Endothelial cell of umbilical vein (primary cell): ENCODE data around the gene PDSS1. TPM values are rescaled to one million over a fixed set of nuclear protein-coding genes. Genes with fewer than 3 reads are reported as not detected.

ENCODE experiments used
- BruUV-seq: library from RNA; stranded (reverse); fragments of 400-500 nt; replicated peaks from 2 replicates; lab custom pipeline; 2021; lab: Mats Ljungman, UMichigan
- CTCF ChIA-PET: fragments of 300-600, 350-600 bp; sonication (Branson Sonifier 250); formaldehyde crosslinking; loops from one replicate; lab custom pipeline; 2021; ENCODE audit warnings: antibody characterized with exemption, inconsistent platforms; lab: Charles Lee
- POLR2A ChIA-PET: fragments of 300-600, 350-600 bp; sonication (Branson Sonifier 250); formaldehyde crosslinking; loops from one replicate; lab custom pipeline; 2021; ENCODE audit warnings: antibody characterized with exemption, inconsistent platforms; lab: Charles Lee
- DNase-seq: peaks from one replicate; pipeline ENCODE4 v3.0.0-alpha.2; 2011; ENCODE audit warnings: low read depth, low spot score
- FAIRE-seq: peaks from 2 replicates; lab custom pipeline; 2011; peaks lifted over from hg19 to GRCh38; lab: Jason Lieb, UNC
- H2AFZ ChIP-seq: 2 replicates; pipeline ENCODE4 v1.6.0; 2012; ENCODE audit warnings: low read depth, low read length, control low read depth, inconsistent platforms
- H3K27ac ChIP-seq: 2 replicates; pipeline ENCODE4 v1.5.1; 2011; ENCODE audit warnings: low read depth, mild to moderate bottlenecking, control low read depth, low read length, moderate library complexity; ENCODE audit not compliant: insufficient read depth
- H3K27me3 ChIP-seq, 2 experiments: 2 replicates each; pipeline versions ENCODE4 v1.6.0 to v1.6.1; 2011; ENCODE audit warnings: low read length in 2 of 2, mixed read lengths in 1 of 2; ENCODE audit not compliant: control insufficient read depth in 2 of 2, insufficient read depth in 2 of 2
- H3K36me3 ChIP-seq, 2 experiments: 2 replicates in 1 of 2; 3 replicates in 1 of 2; pipeline ENCODE4 v1.5.1; 2011; ENCODE audit warnings: low read length in 2 of 2, mild to moderate bottlenecking in 1 of 2, moderate library complexity in 1 of 2; ENCODE audit not compliant: control insufficient read depth in 2 of 2, insufficient read depth in 2 of 2; ENCODE audit errors: extremely low read depth in 1 of 2
- H3K4me1 ChIP-seq: 3 replicates; pipeline ENCODE4 v1.5.1; 2011; ENCODE audit warnings: mild to moderate bottlenecking, low read length; ENCODE audit not compliant: control insufficient read depth, insufficient read depth; ENCODE audit errors: extremely low read depth
- H3K4me2 ChIP-seq: 2 replicates; pipeline ENCODE4 v1.6.1; 2011; ENCODE audit warnings: low read length, control low read depth, mixed read lengths; ENCODE audit not compliant: insufficient read depth
- H3K4me3 ChIP-seq, 3 experiments: fragments of 200-600 bp in 1 of 3; sonication (generic), shearing (Covaris generic) in 1 of 3; replicated peaks in 1 of 3; 2 replicates each; pipeline ENCODE4 v1.5.1; 2011 to 2016; ENCODE audit warnings: control low read depth in 3 of 3, low read length in 3 of 3, mild to moderate bottlenecking in 2 of 3, inconsistent platforms in 1 of 3, low read depth in 1 of 3, moderate library complexity in 1 of 3; ENCODE audit not compliant: insufficient read depth in 1 of 3
- H3K79me2 ChIP-seq: 2 replicates; pipeline ENCODE4 v1.6.0; 2012; ENCODE audit warnings: low read length, inconsistent platforms; ENCODE audit not compliant: control insufficient read depth, insufficient read depth
- H3K9ac ChIP-seq: replicated peaks from 2 replicates; pipeline ENCODE3; 2011; ENCODE audit warnings: low read length, control low read depth; ENCODE audit not compliant: insufficient read depth; ENCODE audit errors: extremely low read depth
- H3K9me1 ChIP-seq: replicated peaks from 3 replicates; pipeline ENCODE4 v1.6.0; 2011; ENCODE audit warnings: mild to moderate bottlenecking, low read length; ENCODE audit not compliant: control insufficient read depth, insufficient read depth; ENCODE audit errors: extremely low read depth
- H3K9me3 ChIP-seq: replicated peaks from 2 replicates; pipeline ENCODE4 v1.5.1; 2012; ENCODE audit warnings: low read length, inconsistent platforms; ENCODE audit not compliant: control insufficient read depth, insufficient read depth
- H4K20me1 ChIP-seq: replicated peaks from 2 replicates; pipeline ENCODE3; 2011; ENCODE audit warnings: mild to moderate bottlenecking, low read length; ENCODE audit not compliant: control insufficient read depth, insufficient read depth; ENCODE audit errors: extremely low read depth
- CTCF ChIP-seq, 2 donors: IDR thresholded peaks; 1 replicate in 1 of 2; 2 replicates in 1 of 2; pipeline ENCODE4 v1.5.1; 2011; ENCODE audit warnings: low read length in 2 of 2, mild to moderate bottlenecking in 2 of 2, moderate library complexity in 2 of 2, control low read depth in 1 of 2, inconsistent platforms in 1 of 2, low read depth in 1 of 2; ENCODE audit not compliant: insufficient read depth in 1 of 2; ENCODE audit errors: extremely low read depth in 1 of 2
- EZH2 ChIP-seq: IDR thresholded peaks from 2 replicates; pipeline ENCODE4 v1.6.1; 2012; ENCODE audit warnings: borderline replicate concordance, low read depth, mild to moderate bottlenecking, moderate library complexity, low read length, inconsistent platforms; ENCODE audit not compliant: severe bottlenecking
- FOS ChIP-seq: IDR thresholded peaks from 2 replicates; pipeline ENCODE4 v1.6.1; 2011; ENCODE audit warnings: mild to moderate bottlenecking, low read length, moderate library complexity, borderline replicate concordance; ENCODE audit not compliant: insufficient read depth
- GATA2 ChIP-seq: IDR thresholded peaks from 2 replicates; pipeline ENCODE4 v1.7.0; 2011; ENCODE audit warnings: low read depth, mild to moderate bottlenecking, moderate library complexity, mixed read lengths, low read length; ENCODE audit not compliant: insufficient read length, insufficient read depth
- JUN ChIP-seq: IDR thresholded peaks from 2 replicates; pipeline ENCODE4 v1.6.1; 2011; ENCODE audit warnings: borderline replicate concordance, low read depth; ENCODE audit not compliant: insufficient read length, insufficient read depth
- MYC ChIP-seq: IDR thresholded peaks from one replicate; pipeline ENCODE4 v1.6.1; 2011; ENCODE audit warnings: mild to moderate bottlenecking, low read depth, low read length
- POLR2A ChIP-seq: IDR thresholded peaks from 2 replicates; pipeline ENCODE4 v1.6.1; 2012; ENCODE audit warnings: low read depth, mild to moderate bottlenecking, control low read depth, low read length
- POLR2AphosphoS5 ChIP-seq: IDR thresholded peaks from 2 replicates; pipeline ENCODE4 v1.6.1; 2012; ENCODE audit warnings: low read depth, mild to moderate bottlenecking, control low read depth, low read length, moderate library complexity; ENCODE audit not compliant: insufficient read depth
- dilution Hi-C: fragments of 300-500 bp; cut with MboI; formaldehyde crosslinking; loops from one replicate; pipeline ENCODE4 v1.15.0; 2019; ENCODE audit warnings: low sequenced_read_pairs; ENCODE audit not compliant: extremely low pct_ligation_motif_present
- intact Hi-C: fragments of 100-400 bp; cut with micrococcal nuclease; formaldehyde crosslinking; loops from one replicate; pipeline ENCODE4 v1.10.0; 2022
- polyA plus RNA-seq, 4 experiments: library from polyadenylated mRNA; depleted of rRNA in 3 of 4; stranded (reverse) in 3 of 4; unstranded in 1 of 4; fragments of >200 nt; gene quantifications; 2 replicates each; pipeline versions ENCODE4 v1.2.1 to v1.2.3, GENCODE V29; 2011 to 2012; ENCODE audit warnings: missing spikeins in 1 of 4
- total RNA-seq: library from RNA; stranded (reverse); gene quantifications from 2 replicates; pipeline ENCODE4 v1.2.3, GENCODE V29; 2021
- TF ChIP-seq, protein P1 (sequence below): IDR thresholded peaks from 2 replicates; pipeline ENCODE4 v1.6.1; 2011; ENCODE audit not compliant: insufficient read depth, insufficient read length

The PDSS1 gene
- total and polyA plus RNA-seq, 2 donors (not counting 3 experiments of a cell fraction or from before 2014, with no cell fraction given), result 9.1 to 11.3 TPM

DNA sequence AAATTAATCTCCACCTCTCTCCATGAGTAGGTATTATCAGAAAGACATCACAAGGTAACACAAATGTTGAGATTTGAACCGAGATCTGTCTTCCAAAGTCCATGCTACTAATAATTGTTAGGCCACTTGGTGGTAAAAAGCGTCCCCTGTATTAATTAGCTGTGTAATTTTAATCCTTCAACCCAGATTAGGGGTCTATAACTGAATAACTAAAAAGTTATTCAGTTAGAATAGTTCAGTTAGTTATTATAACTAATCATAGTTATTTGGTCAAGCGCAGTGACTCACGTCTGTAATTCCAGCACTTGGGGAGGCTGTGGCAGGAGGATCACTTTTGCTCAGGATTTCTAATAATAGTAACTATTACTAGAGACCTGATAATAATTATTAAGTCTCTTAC, 5.6 kb downstream of the PDSS1 start:
- dilution Hi-C loops (no loop called here), intact Hi-C loops (no loop called here)
- no peak for DNase-seq
- Histone ChIP-seq H3K9ac (no peak overlapping the region), H4K20me1 (no peaks in the 10 kb centered on the region), H3K9me1 (no peaks in the 10 kb centered on the region), H3K36me3 (peaks cover 0 to 3% of the 10 kb centered on the region in 2 experiments), H3K79me2 (peaks cover 49% of the 10 kb centered on the region), H3K27ac (no peak overlapping the region), H3K9me3 (no peaks in the 10 kb centered on the region), H3K4me3 (no peak overlapping the region), H3K27me3 (no peaks in the 10 kb centered on the region), H3K4me1 (peaks cover 5% of the 10 kb centered on the region), H3K4me2 (no peak overlapping the region), H2AFZ (no peak overlapping the region)
- BruUV-seq, result no TSS peak
- POLR2A ChIA-PET, result no interaction called here
- CTCF ChIA-PET, result interaction anchor here (0.8 to 0.9 kb wide), 2 partner anchors 21 to 23 kb away, joined by 3 read pairs; no protein-coding TSS in a partner anchor
- no peak for FAIRE-seq
- TF ChIP-seq EZH2 (no peak), JUN (no peak), FOS (no peak), MYC (no peak), GATA2 (no peak), POLR2A (no peak), POLR2AphosphoS5 (no peak), CTCF (IDR thresholded peaks at IDR 0.05; ENCODE audit: extremely low read depth in 1 of 2, insufficient read depth in 1 of 2, low read depth in 1 of 2, low read length in 2 of 2) (no peak)
- TF ChIP-seq, protein P1, sequence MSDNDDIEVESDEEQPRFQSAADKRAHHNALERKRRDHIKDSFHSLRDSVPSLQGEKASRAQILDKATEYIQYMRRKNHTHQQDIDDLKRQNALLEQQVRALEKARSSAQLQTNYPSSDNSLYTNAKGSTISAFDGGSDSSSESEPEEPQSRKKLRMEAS, result no peak
